Activated T-helper 2 cell treated with anti-CD3 and anti-CD28 coated beads, Interferon-gamma antibody, Interleukin-2, Interleukin-4, amounts not matched to agents 10 μg/mL and 5 μg/mL and 100 μg/mL, durations not matched to agents 14 hours and 24 hours and 36 hours (primary cell): ENCODE measurements around the gene EYA3. TPM values are rescaled to one million over a fixed set of nuclear protein-coding genes. Genes with fewer than 3 reads are reported as not detected.

ENCODE experiments used
- DNase-seq: peaks from one replicate; pipeline ENCODE4 v3.0.0; 2021; ENCODE audit warnings: low spot score
- H3K27ac Mint-ChIP-seq: one replicate; pipeline ENCODE4 v1.8.0; 2021; ENCODE audit warnings: mixed read lengths
- H3K27me3 Mint-ChIP-seq: one replicate; pipeline ENCODE4 v1.8.0; 2021; ENCODE audit warnings: low read depth, mixed read lengths
- H3K36me3 Mint-ChIP-seq: one replicate; pipeline ENCODE4 v1.8.0; 2021; ENCODE audit warnings: low read depth, mixed read lengths
- H3K4me1 Mint-ChIP-seq: one replicate; pipeline ENCODE4 v1.8.0; 2021; ENCODE audit warnings: low read depth, mixed read lengths
- H3K4me3 Mint-ChIP-seq: one replicate; pipeline ENCODE4 v1.8.0; 2021; ENCODE audit warnings: low read depth, mild to moderate bottlenecking, moderate library complexity, mixed read lengths
- H3K9me3 Mint-ChIP-seq: one replicate; pipeline ENCODE4 v1.8.0; 2021; ENCODE audit warnings: mixed read lengths
- intact Hi-C: fragments of 100-400 bp; cut with micrococcal nuclease; formaldehyde crosslinking; loops from one replicate; pipeline ENCODE4 v1.15.1; 2023
- total RNA-seq: library from RNA; stranded (reverse); gene quantifications from 2 replicates; pipeline ENCODE4 v1.2.3, GENCODE V29; 2022

EYA3 gene
- total RNA-seq, 1 donor from 2014 or later: 27.5 TPM

GRCh38 chr1:27945020-27945419 lies 143.4 kb downstream of the EYA3 start:
- no peaks in the 10 kb centered on the region for H3K9me3 Mint-ChIP-seq
- no peak overlapping the region for H3K27ac Mint-ChIP-seq
- DNase-seq: no peak
- H3K4me1 Mint-ChIP-seq: peaks cover 21% of the 10 kb centered on the region
- intact Hi-C loops: no loop called here
- no peaks in the 10 kb centered on the region for H3K36me3 Mint-ChIP-seq
- H3K4me3 Mint-ChIP-seq: no peak overlapping the region
- H3K27me3 Mint-ChIP-seq: no peaks in the 10 kb centered on the region

- Mint-ChIP-seq H3K27me3 (no peaks in the 10 kb centered on the region), H3K36me3 (no peaks in the 10 kb centered on the region), H3K4me3 (no peak overlapping the region), H3K4me1 (peaks cover 27% of the 10 kb centered on the region), H3K27ac (no peak overlapping the region), H3K9me3 (no peaks in the 10 kb centered on the region)
- intact Hi-C loops: no loop called here
- no peak for DNase-seq
Measured at GRCh38 chr1:27941671-27942540, 146.5 kb downstream of the EYA3 start.

GRCh38 chr1:27940870-27941560 lies 147.4 kb downstream of the EYA3 start:
- Mint-ChIP-seq H3K4me3 (no peak overlapping the region), H3K27ac (no peak overlapping the region), H3K4me1 (peaks cover 27% of the 10 kb centered on the region), H3K9me3 (no peaks in the 10 kb centered on the region), H3K27me3 (peaks cover under 1% of the 10 kb centered on the region), H3K36me3 (no peaks in the 10 kb centered on the region)
- intact Hi-C loops: no loop called here
- no peak for DNase-seq

- intact Hi-C loops: no loop called here
- H3K4me1 Mint-ChIP-seq: peaks cover 30% of the 10 kb centered on the region
- H3K27ac Mint-ChIP-seq: no peak overlapping the region
- no peak overlapping the region for H3K4me3 Mint-ChIP-seq
- no peaks in the 10 kb centered on the region for H3K36me3 Mint-ChIP-seq
- no peaks in the 10 kb centered on the region for H3K9me3 Mint-ChIP-seq
- peaks cover 7% of the 10 kb centered on the region for H3K27me3 Mint-ChIP-seq
- peak; percentile 40 for DNase-seq
Measured at GRCh38 chr1:27940297-27940696, 148.1 kb downstream of the EYA3 start.

- intact Hi-C loops: no loop called here
- DNase-seq: no peak
- H3K27ac Mint-ChIP-seq: no peak overlapping the region
- no peaks in the 10 kb centered on the region for H3K36me3 Mint-ChIP-seq
- H3K9me3 Mint-ChIP-seq: no peaks in the 10 kb centered on the region
- peaks cover 33% of the 10 kb centered on the region for H3K4me1 Mint-ChIP-seq
- peaks cover 13% of the 10 kb centered on the region for H3K27me3 Mint-ChIP-seq
- H3K4me3 Mint-ChIP-seq: no peak overlapping the region
Measured at GRCh38 chr1:27938488-27938887, 149.9 kb downstream of the EYA3 start.

GRCh38 chr1:27937524-27937836 lies 150.9 kb downstream of the EYA3 start:
- no peak overlapping the region for H3K4me3 Mint-ChIP-seq

GRCh38 chr1:27936370-27936769 lies 152.0 kb downstream of the EYA3 start:
- H3K9me3 Mint-ChIP-seq: no peaks in the 10 kb centered on the region

More at GRCh38 chr1:27937524-27937836, 150.9 kb downstream of the EYA3 start:
- DNase-seq: no peak
- H3K27ac Mint-ChIP-seq: no peak overlapping the region
- H3K9me3 Mint-ChIP-seq: no peaks in the 10 kb centered on the region
- intact Hi-C loops: no loop called here
- no peaks in the 10 kb centered on the region for H3K36me3 Mint-ChIP-seq
- H3K4me1 Mint-ChIP-seq: peaks cover 27% of the 10 kb centered on the region
- H3K27me3 Mint-ChIP-seq: peaks cover 15% of the 10 kb centered on the region

GRCh38 chr1:27935721-27936120 lies 152.7 kb downstream of the EYA3 start:
- no peak overlapping the region for H3K27ac Mint-ChIP-seq
- no peak for DNase-seq
- H3K36me3 Mint-ChIP-seq: no peaks in the 10 kb centered on the region
- H3K4me3 Mint-ChIP-seq: no peak overlapping the region
- no peaks in the 10 kb centered on the region for H3K9me3 Mint-ChIP-seq
- peaks cover 35% of the 10 kb centered on the region for H3K4me1 Mint-ChIP-seq
- intact Hi-C loops: no loop called here
- peaks cover 16% of the 10 kb centered on the region for H3K27me3 Mint-ChIP-seq

More at GRCh38 chr1:27936370-27936769, 152.0 kb downstream of the EYA3 start:
- no peaks in the 10 kb centered on the region for H3K36me3 Mint-ChIP-seq
- peaks cover 33% of the 10 kb centered on the region for H3K4me1 Mint-ChIP-seq
- intact Hi-C loops: no loop called here
- DNase-seq: no peak
- no peak overlapping the region for H3K27ac Mint-ChIP-seq
- peaks cover 16% of the 10 kb centered on the region for H3K27me3 Mint-ChIP-seq
- no peak overlapping the region for H3K4me3 Mint-ChIP-seq

- H3K4me3 Mint-ChIP-seq: peak within 1 kb of the TSS; percentile 19
- H3K27me3 Mint-ChIP-seq: peaks cover 16% of the 10 kb centered on the region
- intact Hi-C loops: no loop called here
- H3K36me3 Mint-ChIP-seq: no peaks in the 10 kb centered on the region
- no peak for DNase-seq
- H3K9me3 Mint-ChIP-seq: no peaks in the 10 kb centered on the region
- no peak within 1 kb of the TSS for H3K27ac Mint-ChIP-seq
- peaks cover 30% of the 10 kb centered on the region for H3K4me1 Mint-ChIP-seq
Measured at GRCh38 chr1:27934818-27935549, 153.4 kb downstream of the EYA3 start, which contains the start of gene SMPDL3B. Gene SMPDL3B (plus strand): TSS chr1:27935000. CDS start chr1:27935184, 184 bp downstream.

GRCh38 chr1:27931759-27932158 lies 156.7 kb downstream of the EYA3 start:
- Mint-ChIP-seq H3K27ac (no peak overlapping the region), H3K36me3 (no peaks in the 10 kb centered on the region), H3K9me3 (no peaks in the 10 kb centered on the region), H3K4me1 (peaks cover 24% of the 10 kb centered on the region), H3K27me3 (peaks cover 16% of the 10 kb centered on the region), H3K4me3 (no peak overlapping the region)
- no peak for DNase-seq
- intact Hi-C loops: no loop called here

- DNase-seq: no peak
- Mint-ChIP-seq H3K9me3 (no peaks in the 10 kb centered on the region), H3K4me1 (peaks cover 24% of the 10 kb centered on the region), H3K4me3 (no peak overlapping the region), H3K36me3 (no peaks in the 10 kb centered on the region), H3K27ac (no peak overlapping the region), H3K27me3 (peaks cover 17% of the 10 kb centered on the region)
- intact Hi-C loops: no loop called here
Measured at GRCh38 chr1:27931184-27931583, 157.2 kb downstream of the EYA3 start.

- Mint-ChIP-seq H3K36me3 (no peaks in the 10 kb centered on the region), H3K27me3 (peaks cover 8% of the 10 kb centered on the region), H3K4me1 (peaks cover 13% of the 10 kb centered on the region), H3K27ac (no peak overlapping the region), H3K4me3 (no peak overlapping the region), H3K9me3 (no peaks in the 10 kb centered on the region)
- no peak for DNase-seq
- intact Hi-C loops: no loop called here
Measured at GRCh38 chr1:27928216-27928954, 160.0 kb downstream of the EYA3 start.
